NCI-H2081 treated with DMSO at 0.1 percent for 48 hours (cell line): ENCODE results near the gene ANKRD37.
A peak's percentile ranks its signal among the peaks of the same experiment; 100 is the strongest.

Source experiments
- DNase-seq: peaks from one replicate; lab custom pipeline; 2025; lab: John Stamatoyannopoulos, UW

The ANKRD37 gene

GRCh38 chr4:185424905-185425646, 28.4 kb downstream of the ANKRD37 start:
- no peak for DNase-seq

- peak; percentile 15 for DNase-seq
Measured at GRCh38 chr4:185425647-185426352, 29.2 kb downstream of the ANKRD37 start, which contains the start of gene UFSP2. Gene UFSP2, minus strand, starts transcription at chr4:185425964. Its CDS starts 96 bp downstream, at chr4:185425868.

GRCh38 chr4:185426960-185427688, 30.5 kb downstream of the ANKRD37 start:
- DNase-seq, result no peak

- no peak for DNase-seq
Measured at GRCh38 chr4:185429660-185430059, 33.0 kb downstream of the ANKRD37 start.

GRCh38 chr4:185435466-185435865, 38.8 kb downstream of the ANKRD37 start:
- DNase-seq, result no peak

DNA sequence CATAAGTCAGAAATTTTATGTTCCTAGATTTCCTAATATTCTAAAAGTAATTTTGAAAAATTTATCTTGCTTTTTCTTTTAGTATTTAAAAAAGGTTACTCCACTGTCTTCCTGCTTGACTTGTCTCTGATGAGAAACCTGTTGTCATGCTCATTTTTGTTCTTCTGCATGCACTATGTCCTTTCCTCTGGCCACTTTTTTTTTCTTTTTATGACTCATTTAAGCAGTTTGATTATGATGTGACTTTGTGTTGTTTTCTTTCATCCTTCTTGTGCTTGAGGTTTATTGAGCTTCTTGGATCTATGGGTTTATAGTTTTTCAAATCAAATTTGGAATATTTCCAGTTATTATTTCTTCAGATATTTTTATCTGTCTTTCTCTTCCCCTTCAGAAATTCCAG, 41.2 kb downstream of the ANKRD37 start:
- no peak for DNase-seq

GRCh38 chr4:185441479-185441878, 44.8 kb downstream of the ANKRD37 start:
- DNase-seq, result no peak

- no peak for DNase-seq
Measured at GRCh38 chr4:185445209-185445608, 48.6 kb downstream of the ANKRD37 start.
